Measurements from ENCODE around the gene AGMAT. TPM values are rescaled to one million over a fixed set of nuclear protein-coding genes. Genes with fewer than 3 reads are reported as not detected.

The AGMAT gene
- total and polyA plus RNA-seq, 2 of the 13 experiments (the other 11 are each of a cell fraction or from before 2014, with no cell fraction given) = 59.1 to 174 TPM

- TF ChIP-seq ZFP91 (CRISPR knock-in tag; IDR thresholded peaks at IDR 0.05; ENCODE audit: borderline replicate concordance) = peak; percentile 57; the same call in 1 of the 2 replicates
- TF ChIP-seq TOPORS (CRISPR knock-in tag; IDR thresholded peaks at IDR 0.05) = 0 out of 2 replicates have a peak, but pooled peaks have one; percentile 55
- no peak for TF ChIP-seq LCORL (IDR thresholded peaks at IDR 0.05)
- TF ChIP-seq LCORL (CRISPR knock-in tag; IDR thresholded peaks at IDR 0.05) = no peak
- 0 out of 2 replicates have a peak, but pooled peaks have one; percentile 29 for TF ChIP-seq ZNF275 (CRISPR knock-in tag; IDR thresholded peaks at IDR 0.05; ENCODE audit: borderline replicate concordance)
- TF ChIP-seq GABPA (IDR thresholded peaks at IDR 0.05; ENCODE audit: low read depth, low read length) = no peak
- no peak for TF ChIP-seq GABPA (CRISPR knock-in tag; IDR thresholded peaks at IDR 0.05; ENCODE audit: low read depth)
- no peak for TF ChIP-seq ZBTB42 (CRISPR knock-in tag; IDR thresholded peaks at IDR 0.05)
- TF ChIP-seq ZNF646 (CRISPR knock-in tag; IDR thresholded peaks at IDR 0.05) = 0 out of 2 replicates have a peak, but pooled peaks have one; percentile 17
- TF ChIP-seq ZNF883 (CRISPR knock-in tag; IDR thresholded peaks at IDR 0.05; ENCODE audit: not compliant biosample characterization) = no peak
- TF ChIP-seq USF2 (IDR thresholded peaks at IDR 0.05; ENCODE audit: low read depth, low read length) = no peak
- no peak for TF ChIP-seq USF2 (CRISPR knock-in tag; IDR thresholded peaks at IDR 0.05; ENCODE audit: borderline replicate concordance)
- TF ChIP-seq KDM5A (IDR thresholded peaks at IDR 0.05; ENCODE audit: borderline replicate concordance, low read length) = no peak; the same call in 1 of the 2 replicates
- no peak for TF ChIP-seq NKX3-1 (CRISPR knock-in tag; IDR thresholded peaks at IDR 0.05)
- TF ChIP-seq RARA (CRISPR knock-in tag; IDR thresholded peaks at IDR 0.05) = no peak
- TF ChIP-seq NFKBIZ (CRISPR knock-in tag; IDR thresholded peaks at IDR 0.05) = no peak
- TF ChIP-seq TSC22D2 (CRISPR knock-in tag; IDR thresholded peaks at IDR 0.05; ENCODE audit: borderline replicate concordance) = no peak
- peak; percentile 43 for TF ChIP-seq SOX5 (CRISPR knock-in tag; IDR thresholded peaks at IDR 0.05; ENCODE audit: borderline replicate concordance)
Measured at GRCh38 chr1:15617173-15618076, 32.6 kb upstream of the AGMAT start, which contains the start of gene DDI2 (continued).
